Frontal cortex (tissue), 4 donors: ENCODE results near the gene WWC1. TPM values are rescaled to one million over a fixed set of nuclear protein-coding genes. Genes with fewer than 3 reads are reported as not detected.

Source experiments
- DNase-seq, 2 donors: peaks; one replicate each; pipeline ENCODE4 v3.0.0; 2012; ENCODE audit warnings: low spot score in 2 of 2
- FAIRE-seq: peaks from 2 replicates; lab custom pipeline; 2012; peaks lifted over from hg19 to GRCh38; lab: Jason Lieb, UNC
- total RNA-seq: library from RNA; depleted of rRNA; stranded (reverse); fragments of >200 nt; gene quantifications from one replicate; pipeline ENCODE4 v1.2.3, GENCODE V29; 2014
- donor health status: control.
- donor health status: control.
- donor health status: control.

Gene WWC1
- 78.3 TPM for total RNA-seq

GRCh38 chr5:168291342-168291963, at the start of gene WWC1:
Gene WWC1, plus strand, starts transcription at chr5:168291645. Its CDS starts 508 bp downstream, at chr5:168292153.
- no peak for FAIRE-seq
- peak; percentile 56 to 58 for DNase-seq

GRCh38 chr5:168244838-168245559, 46.4 kb upstream of the WWC1 start:
- DNase-seq (no peak), FAIRE-seq (no peak)

- FAIRE-seq = no peak
- DNase-seq = no peak
These were observed 41.5 kb upstream of the WWC1 start for GRCh38 chr5:168249923-168250322.

- FAIRE-seq = no peak
- DNase-seq = no peak
These were observed 40.2 kb upstream of the WWC1 start for GRCh38 chr5:168251259-168251658.

GRCh38 chr5:168254013-168254693, 37.3 kb upstream of the WWC1 start:
- FAIRE-seq = no peak
- DNase-seq = no peak

GRCh38 chr5:168260353-168261226, 30.9 kb upstream of the WWC1 start:
- no peak for FAIRE-seq

GRCh38 chr5:168261227-168261571, 30.2 kb upstream of the WWC1 start:
- no peak for FAIRE-seq
- DNase-seq = no peak

More at GRCh38 chr5:168260353-168261226, 30.9 kb upstream of the WWC1 start:
- DNase-seq = no peak

- no peak for FAIRE-seq
- no peak for DNase-seq
These were observed 29.3 kb upstream of the WWC1 start for GRCh38 chr5:168262042-168262743.

- DNase-seq (no peak), FAIRE-seq (no peak)
These were observed 28.3 kb upstream of the WWC1 start for GRCh38 chr5:168263121-168263520.

- no peak for DNase-seq
- no peak for FAIRE-seq
These were observed 25.4 kb upstream of the WWC1 start for GRCh38 chr5:168266016-168266415.

- DNase-seq (peak; percentile 49 to 83), FAIRE-seq (no peak)
These were observed 22.2 kb upstream of the WWC1 start for GRCh38 chr5:168268949-168269936.

GRCh38 chr5:168269937-168270330, 21.5 kb upstream of the WWC1 start:
- no peak for FAIRE-seq
- no peak for DNase-seq

GRCh38 chr5:168270476-168270875, 21.0 kb upstream of the WWC1 start:
- no peak for DNase-seq
- no peak for FAIRE-seq

GRCh38 chr5:168273056-168273980, 18.1 kb upstream of the WWC1 start:
- FAIRE-seq = no peak

GRCh38 chr5:168274406-168274805, 17.0 kb upstream of the WWC1 start:
- no peak for FAIRE-seq

More at GRCh38 chr5:168273056-168273980, 18.1 kb upstream of the WWC1 start:
- DNase-seq = no peak

GRCh38 chr5:168275940-168276339, 15.5 kb upstream of the WWC1 start:
- FAIRE-seq (no peak), DNase-seq (no peak)

More at GRCh38 chr5:168274406-168274805, 17.0 kb upstream of the WWC1 start:
- DNase-seq = no peak

- no peak for DNase-seq
- no peak for FAIRE-seq
These were observed 9.3 kb upstream of the WWC1 start for GRCh38 chr5:168282120-168282519.
